Stimulated activated CD8-positive, alpha-beta memory T cell treated with anti-CD3 and anti-CD28 coated beads, Interleukin-15, amount 100 ng/mL, for 24 hours (primary cell): Measurements from ENCODE around the gene TMEM14A.
A peak's percentile ranks its signal among the peaks of the same experiment; 100 is the strongest.
"Not testable (repeated sequence)": the region's sequence is repeated elsewhere in the genome, so short reads cannot be mapped to it uniquely, and the experiment has no call there.

ENCODE experiments used
- DNase-seq: peaks from one replicate; pipeline ENCODE4 v3.0.0-alpha.2; 2020; ENCODE audit warnings: low read depth

Gene TMEM14A

GRCh38 chr6:52657870-52658269 is 13.0 kb upstream of the TMEM14A start:
- DNase-seq = no peak

- no peak for DNase-seq
These were observed 9.4 kb upstream of the TMEM14A start for GRCh38 chr6:52661551-52661950.

- DNase-seq = no peak
These were observed 8.9 kb upstream of the TMEM14A start for GRCh38 chr6:52662031-52662430.

GRCh38 chr6:52663120-52663935 is 7.6 kb upstream of the TMEM14A start:
- no peak for DNase-seq

GRCh38 chr6:52663936-52664185 is 7.1 kb upstream of the TMEM14A start:
- DNase-seq = no peak

GRCh38 chr6:52664186-52664990 is 6.5 kb upstream of the TMEM14A start:
- DNase-seq = peak; percentile 20

GRCh38 chr6:52664991-52665686 is 5.8 kb upstream of the TMEM14A start:
- no peak for DNase-seq

- DNase-seq = no peak
These were observed 4.8 kb upstream of the TMEM14A start for GRCh38 chr6:52666071-52666470.

GRCh38 chr6:52666523-52666922 is 4.4 kb upstream of the TMEM14A start:
- no peak for DNase-seq

- DNase-seq = no peak
These were observed 3.3 kb upstream of the TMEM14A start for GRCh38 chr6:52667572-52667971.

GRCh38 chr6:52671676-52672075 is 763 bp downstream of the TMEM14A start:
- no peak for DNase-seq

- no peak for DNase-seq
These were observed 1.6 kb downstream of the TMEM14A start for GRCh38 chr6:52672412-52673025.

- DNase-seq = no peak
These were observed 3.8 kb downstream of the TMEM14A start for GRCh38 chr6:52674666-52675065.

- no peak for DNase-seq
These were observed 4.5 kb downstream of the TMEM14A start for GRCh38 chr6:52675372-52675771.

GRCh38 chr6:52676631-52677030 is 5.7 kb downstream of the TMEM14A start:
- not testable (repeated sequence) for DNase-seq

GRCh38 chr6:52681416-52681815 is 10.5 kb downstream of the TMEM14A start:
- DNase-seq = no peak

GRCh38 chr6:52686878-52687699 is 16.2 kb downstream of the TMEM14A start:
- DNase-seq = no peak

GRCh38 chr6:52689857-52690256 is 18.9 kb downstream of the TMEM14A start:
- DNase-seq = no peak

GRCh38 chr6:52691718-52692117 is 20.8 kb downstream of the TMEM14A start:
- DNase-seq = no peak

GRCh38 chr6:52693773-52694172 is 22.9 kb downstream of the TMEM14A start:
- no peak for DNase-seq

- no peak for DNase-seq
These were observed 23.5 kb downstream of the TMEM14A start for GRCh38 chr6:52694404-52694803.

- DNase-seq = no peak
These were observed 25.5 kb downstream of the TMEM14A start for GRCh38 chr6:52696418-52696817.
